Activated T-helper 2 cell treated with anti-CD3 and anti-CD28 coated beads, Interferon-gamma antibody, Interleukin-2, Interleukin-4, amounts not matched to agents 10 μg/mL and 5 μg/mL and 100 μg/mL, durations not matched to agents 14 hours and 24 hours and 36 hours (primary cell): ENCODE measurements around the gene MOGAT3. TPM values are rescaled to one million over a fixed set of nuclear protein-coding genes. Genes with fewer than 3 reads are reported as not detected.
A peak's percentile ranks its signal among the peaks of the same experiment; 100 is the strongest.

ENCODE experiments used
- DNase-seq: peaks from one replicate; pipeline ENCODE4 v3.0.0; 2021; ENCODE audit warnings: low spot score
- H3K27ac Mint-ChIP-seq: one replicate; pipeline ENCODE4 v1.8.0; 2021; ENCODE audit warnings: mixed read lengths
- H3K27me3 Mint-ChIP-seq: one replicate; pipeline ENCODE4 v1.8.0; 2021; ENCODE audit warnings: low read depth, mixed read lengths
- H3K36me3 Mint-ChIP-seq: one replicate; pipeline ENCODE4 v1.8.0; 2021; ENCODE audit warnings: low read depth, mixed read lengths
- H3K4me1 Mint-ChIP-seq: one replicate; pipeline ENCODE4 v1.8.0; 2021; ENCODE audit warnings: low read depth, mixed read lengths
- H3K4me3 Mint-ChIP-seq: one replicate; pipeline ENCODE4 v1.8.0; 2021; ENCODE audit warnings: low read depth, mild to moderate bottlenecking, moderate library complexity, mixed read lengths
- H3K9me3 Mint-ChIP-seq: one replicate; pipeline ENCODE4 v1.8.0; 2021; ENCODE audit warnings: mixed read lengths
- intact Hi-C: fragments of 100-400 bp; cut with micrococcal nuclease; formaldehyde crosslinking; loops from one replicate; pipeline ENCODE4 v1.15.1; 2023
- total RNA-seq: library from RNA; stranded (reverse); gene quantifications from 2 replicates; pipeline ENCODE4 v1.2.3, GENCODE V29; 2022

Gene MOGAT3
- total RNA-seq, 1 donor from 2014 or later = not detected

- H3K4me1 Mint-ChIP-seq = peaks cover 13% of the 10 kb centered on the region
- peak overlapping the region; percentile 83 for H3K4me3 Mint-ChIP-seq
- peaks cover 30% of the 10 kb centered on the region for H3K36me3 Mint-ChIP-seq
- intact Hi-C loops = loop anchor here (1.0 kb wide), 2 partner anchors 10 to 11 kb away; partner anchors contain the start of gene VGF
- peaks cover 10% of the 10 kb centered on the region for H3K27me3 Mint-ChIP-seq
- H3K9me3 Mint-ChIP-seq = peaks cover 4% of the 10 kb centered on the region
- DNase-seq = no peak
- no peak overlapping the region for H3K27ac Mint-ChIP-seq
These were observed 46.1 kb downstream of the MOGAT3 start for GRCh38 chr7:101154693-101155102.

DNA sequence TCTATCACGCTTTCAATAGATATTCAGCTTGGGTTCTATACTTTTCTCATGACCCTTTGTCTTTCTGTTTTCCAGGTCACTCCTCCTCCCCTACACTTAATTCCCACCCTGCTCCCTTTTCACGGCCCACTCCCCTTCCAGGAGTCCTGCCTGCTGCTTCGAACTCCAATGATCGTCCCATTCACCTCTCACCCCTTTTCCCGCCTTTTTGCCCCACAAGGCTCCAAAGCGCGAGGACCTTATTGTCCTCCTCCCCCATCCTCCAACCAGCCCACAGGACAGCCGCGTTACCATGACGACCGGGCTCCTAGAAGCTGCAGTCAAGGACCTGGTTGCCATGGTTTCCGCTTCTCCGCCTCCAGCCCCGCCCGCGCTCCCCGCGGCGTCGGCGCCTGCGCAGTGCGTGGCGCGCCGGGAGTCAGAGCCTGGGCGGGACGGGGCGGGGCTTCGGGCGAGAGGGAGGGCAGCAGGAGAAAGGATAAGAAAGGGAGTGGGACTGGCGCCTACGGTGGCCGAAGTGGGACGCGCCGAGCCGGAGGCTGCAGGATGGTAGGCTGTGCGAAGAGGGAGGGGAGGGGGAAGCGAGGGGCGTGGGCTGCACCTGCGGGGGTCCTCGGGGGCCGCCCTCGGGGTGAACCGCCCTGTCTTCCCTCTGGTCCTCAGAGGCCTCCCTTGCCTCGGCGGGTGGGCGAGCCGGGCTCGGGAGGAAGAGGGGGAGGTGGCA is 46.7 kb downstream of the MOGAT3 start, which contains the start of gene AP1S1:
Gene AP1S1, plus strand, starts transcription at position 508 of the 724 bp plus-strand sequence. Its CDS starts 39 bp downstream, at position 547.
- H3K36me3 Mint-ChIP-seq = peaks cover 25% of the 10 kb centered on the region
- H3K4me3 Mint-ChIP-seq = peak within 1 kb of the TSS; percentile 83
- peaks cover 4% of the 10 kb centered on the region for H3K9me3 Mint-ChIP-seq
- intact Hi-C loops = loop anchor here (1.0 kb wide), 2 partner anchors 10 to 11 kb away; partner anchors contain the start of gene VGF
- peaks cover 13% of the 10 kb centered on the region for H3K4me1 Mint-ChIP-seq
- H3K27me3 Mint-ChIP-seq = peaks cover 15% of the 10 kb centered on the region
- DNase-seq = peak; percentile 92
- peak within 1 kb of the TSS; percentile 74 for H3K27ac Mint-ChIP-seq

DNA sequence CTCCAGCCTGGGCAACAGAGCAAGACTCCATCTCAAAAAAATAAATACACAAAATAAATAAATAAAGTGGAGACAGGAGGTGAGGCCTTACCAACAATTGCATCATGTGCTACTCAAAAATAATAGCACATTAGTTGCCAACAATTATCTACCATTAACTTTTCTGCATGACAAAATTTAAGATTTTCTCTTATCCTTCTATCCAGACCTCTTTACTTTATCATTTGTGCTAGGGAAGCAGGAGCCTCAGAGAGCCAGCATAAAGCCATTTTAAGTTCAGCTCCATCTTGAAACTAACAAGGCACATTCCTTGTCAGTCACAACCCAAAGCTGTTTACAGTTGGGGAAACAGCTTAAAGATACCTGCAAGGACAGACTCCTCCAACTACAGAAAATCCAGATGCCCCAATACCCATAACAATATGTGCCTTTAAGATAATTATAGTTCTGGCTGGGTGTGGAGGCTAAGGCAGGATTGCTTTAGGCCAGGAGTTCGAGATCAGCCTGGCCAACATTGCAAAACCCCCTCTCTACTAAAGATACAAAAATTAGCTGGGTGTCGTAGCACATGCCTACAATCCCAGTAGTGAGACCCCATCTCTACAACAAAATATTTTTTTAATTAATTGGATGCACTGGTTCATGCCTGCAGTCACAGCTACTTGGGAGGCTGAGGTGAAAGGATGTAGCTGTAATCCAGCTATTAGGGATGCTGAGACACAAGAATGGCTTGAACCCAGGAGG is 48.8 kb downstream of the MOGAT3 start:
- H3K4me3 Mint-ChIP-seq = no peak overlapping the region

More for the DNA sequence above, 48.8 kb downstream of the MOGAT3 start:
- no peak for DNase-seq
- Mint-ChIP-seq H3K27me3 (peaks cover 20% of the 10 kb centered on the region), H3K9me3 (peaks cover 4% of the 10 kb centered on the region), H3K4me1 (peaks cover 15% of the 10 kb centered on the region), H3K27ac (no peak overlapping the region), H3K36me3 (peaks cover 10% of the 10 kb centered on the region)
- intact Hi-C loops = no loop called here

Other genes starting within 250 kb of the MOGAT3 start
- gene MUC12, start 231.5 kb downstream of the MOGAT3 start, total RNA-seq = 0.85 and 1.4 TPM in 2 replicates
- gene MUC17, start 181.0 kb downstream of the MOGAT3 start, total RNA-seq = not detected in 2 replicates
- 42.6 and 43.8 TPM in 2 replicates for gene TRIM56, start 115.6 kb downstream of the MOGAT3 start, total RNA-seq
- gene SERPINE1, start 73.9 kb downstream of the MOGAT3 start, total RNA-seq = 0.23 TPM in 2 replicates
- gene AP1S1, start 46.6 kb downstream of the MOGAT3 start, total RNA-seq = 41.8 and 42.8 TPM in 2 replicates
- gene VGF, start 35.5 kb downstream of the MOGAT3 start, total RNA-seq = 0.23 and 0.41 TPM in 2 replicates
- not detected in 2 replicates for gene NAT16, start 20.7 kb downstream of the MOGAT3 start, total RNA-seq
- gene PLOD3, start 16.5 kb upstream of the MOGAT3 start, total RNA-seq = 75.5 and 82.8 TPM in 2 replicates
- 45.1 and 46.8 TPM in 2 replicates for gene ZNHIT1, start 17.1 kb upstream of the MOGAT3 start, total RNA-seq
- 18.2 and 19.4 TPM in 2 replicates for gene CLDN15, start 36.8 kb upstream of the MOGAT3 start, total RNA-seq
- gene FIS1, start 44.0 kb upstream of the MOGAT3 start, total RNA-seq = 121 and 132 TPM in 2 replicates
- gene IFT22, start 120.8 kb upstream of the MOGAT3 start, total RNA-seq = 4.5 and 5.3 TPM in 2 replicates
- gene COL26A1, start 161.8 kb upstream of the MOGAT3 start, total RNA-seq = 0.11 and 0.16 TPM in 2 replicates